ENCODE measurements around the gene CAMSAP1. TPM values are rescaled to one million over a fixed set of nuclear protein-coding genes. Genes with fewer than 3 reads are reported as not detected.

Gene CAMSAP1
- total and polyA plus RNA-seq, 9 of the 15 experiments (the other 6 are each of a cell fraction or from before 2014, with no cell fraction given): 1.5 to 28.8 (median 14.3) TPM

GRCh38 chr9:135788576-135789300 lies 118.6 kb downstream of the CAMSAP1 start (continued):
- TF ChIP-seq PHF8 (IDR thresholded peaks at IDR 0.05; ENCODE audit: borderline replicate concordance, low read length): no peak
- TF ChIP-seq MLX (CRISPR knock-in tag; conservative IDR thresholded peaks at IDR 0.05): no peak
- no peak for TF ChIP-seq ZNF274 (IDR thresholded peaks at IDR 0.05; ENCODE audit: borderline replicate concordance, low read depth, low read length)

- in situ Hi-C loops (cut with MboI) (no loop called here), intact Hi-C loops (cut with micrococcal nuclease) (no loop called here)
- Histone ChIP-seq H3K4me2 (ENCODE audit: insufficient read depth, low read length) (no peak overlapping the region), H3K9me1 (ENCODE audit: control insufficient read depth, insufficient read depth, low read length) (no peaks in the 10 kb centered on the region), H3K4me3 (no peak overlapping the region), H3K36me3 (ENCODE audit: control insufficient read depth, insufficient read depth, low read length) (no peaks in the 10 kb centered on the region), H3K9me3 (replicated peaks; ENCODE audit: control insufficient read depth, insufficient read depth, low read depth, low read length) (no peaks in the 10 kb centered on the region), H3K79me2 (ENCODE audit: control insufficient read depth, insufficient read depth, low read length) (no peaks in the 10 kb centered on the region), H4K20me1 (replicated peaks; ENCODE audit: control insufficient read depth, insufficient read depth, low read length) (peaks cover 15% of the 10 kb centered on the region), H2AFZ (ENCODE audit: low read depth, low read length) (no peak overlapping the region), H3K9ac (ENCODE audit: insufficient read depth in 1 of 2, low read depth in 2 of 2, low read length in 2 of 2) (peak overlapping the region in 1 of 2 experiments; percentile 35; a peak in 1 of 4 replicates), H3K4me1 (replicated peaks in 1 of 2; ENCODE audit: control insufficient read depth in 2 of 2, insufficient read depth in 2 of 2, low read length in 2 of 2) (peaks cover 0 to 66% of the 10 kb centered on the region in 2 experiments; a peak in 2 of 5 replicates), H3K27me3 (ENCODE audit: control insufficient read depth in 2 of 2, insufficient read depth in 2 of 2, low read length in 2 of 2) (peaks cover 58 to 88% of the 10 kb centered on the region in 2 experiments), H3K27ac (ENCODE audit: extremely low read depth, low read depth, low read length) (no peak overlapping the region)
- peak; percentile 19 for ATAC-seq
- no TSS peak for BruUV-seq (replicated peaks)
- FAIRE-seq: no peak
- 2% methylated on average over 29 of the region's 38 CpGs for WGBS (ENCODE audit: insufficient coverage, low coverage, missing lambda C conversion rate)
- POLR2A ChIA-PET: interaction anchor here (0.6 to 0.9 kb wide), 2 partner anchors 201 to 940 kb away, joined by 3 to 4 read pairs; no protein-coding TSS in a partner anchor
- CTCF ChIA-PET (ENCODE audit: low intra/inter-chr PET ratio): no interaction called here
- no peak for DNase-seq (ENCODE audit: extremely low read depth in 1 of 4, low spot score in 3 of 4)
- no peak for TF ChIP-seq RHOXF2B (CRISPR knock-in tag; conservative IDR thresholded peaks at IDR 0.05)
- no peak for TF ChIP-seq LEF1 (IDR thresholded peaks at IDR 0.05)
- TF ChIP-seq ELF1 (tag; IDR thresholded peaks at IDR 0.05): no peak
- TF ChIP-seq ZNF174 (CRISPR knock-in tag; IDR thresholded peaks at IDR 0.05): no peak
- no peak for TF ChIP-seq C11orf30 (IDR thresholded peaks at IDR 0.05; ENCODE audit: low read depth)
- TF ChIP-seq POU5F1 (IDR thresholded peaks at IDR 0.05; ENCODE audit: borderline replicate concordance, low read depth, low read length, partially characterized antibody): no peak
- TF ChIP-seq KHSRP (IDR thresholded peaks at IDR 0.05): no peak
- TF ChIP-seq CHCHD3 (CRISPR knock-in tag; IDR thresholded peaks at IDR 0.05): no peak
- no peak for TF ChIP-seq CTCFL (IDR thresholded peaks at IDR 0.05; ENCODE audit: borderline replicate concordance, insufficient read depth, low read depth, low read length, poor library complexity, severe bottlenecking)
- TF ChIP-seq POLR3G (IDR thresholded peaks at IDR 0.05; ENCODE audit: extremely low read depth, insufficient read length, insufficient replicate concordance): no peak
- peak in 1 of 3 experiments; percentile 11; a peak in 1 of 6 replicates for TF ChIP-seq CTCF (IDR thresholded peaks at IDR 0.05 in 2 of 3, conservative IDR thresholded peaks at IDR 0.05 in 1 of 3; ENCODE audit: insufficient read depth in 2 of 3, low read depth in 1 of 3, low read length in 3 of 3)
Measured at GRCh38 chr9:135787776-135788575, 119.4 kb downstream of the CAMSAP1 start.
